GM19455 (cell line): ENCODE data around the gene LDLRAD4.
"Not testable (repeated sequence)": the region's sequence is repeated elsewhere in the genome, so short reads cannot be mapped to it uniquely, and the experiment has no call there.

Source experiments
- ATAC-seq: cut with Tn5 transposase; IDR thresholded peaks from one replicate; pipeline ENCODE4 v1.9.1; 2021; ENCODE audit not compliant: unreplicated experiment

Gene LDLRAD4

DNA sequence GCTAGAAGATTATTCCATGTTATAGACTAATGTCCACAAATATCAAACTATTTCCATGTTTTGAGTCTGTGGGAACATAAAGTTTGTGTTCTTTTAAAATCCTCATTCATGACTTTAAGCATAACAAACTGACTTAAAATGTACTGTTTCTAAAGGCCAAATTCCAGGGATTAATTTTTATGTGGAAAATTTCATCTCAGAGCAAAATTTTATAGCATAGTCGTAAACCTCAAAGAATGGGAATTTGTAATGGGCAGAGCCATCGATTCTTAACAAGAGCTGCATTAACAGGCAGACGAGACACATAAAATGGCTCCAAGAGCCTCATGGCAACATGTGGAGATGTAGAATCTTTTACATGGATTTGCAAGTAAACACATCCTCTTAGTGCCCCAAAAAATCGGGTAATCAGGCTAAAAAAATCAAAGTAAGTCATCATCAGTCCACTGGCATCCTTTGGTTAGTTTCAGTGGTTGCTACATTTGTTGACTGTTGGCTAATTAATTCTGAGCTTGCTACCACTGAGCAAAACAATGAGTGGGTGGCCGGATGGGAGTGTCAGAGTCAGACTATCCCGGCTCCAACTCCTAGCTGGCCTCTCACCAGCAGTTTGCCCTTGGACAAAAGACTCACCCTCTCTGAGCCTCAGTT is 388.2 kb downstream of the LDLRAD4 start:
- ATAC-seq = no peak

DNA sequence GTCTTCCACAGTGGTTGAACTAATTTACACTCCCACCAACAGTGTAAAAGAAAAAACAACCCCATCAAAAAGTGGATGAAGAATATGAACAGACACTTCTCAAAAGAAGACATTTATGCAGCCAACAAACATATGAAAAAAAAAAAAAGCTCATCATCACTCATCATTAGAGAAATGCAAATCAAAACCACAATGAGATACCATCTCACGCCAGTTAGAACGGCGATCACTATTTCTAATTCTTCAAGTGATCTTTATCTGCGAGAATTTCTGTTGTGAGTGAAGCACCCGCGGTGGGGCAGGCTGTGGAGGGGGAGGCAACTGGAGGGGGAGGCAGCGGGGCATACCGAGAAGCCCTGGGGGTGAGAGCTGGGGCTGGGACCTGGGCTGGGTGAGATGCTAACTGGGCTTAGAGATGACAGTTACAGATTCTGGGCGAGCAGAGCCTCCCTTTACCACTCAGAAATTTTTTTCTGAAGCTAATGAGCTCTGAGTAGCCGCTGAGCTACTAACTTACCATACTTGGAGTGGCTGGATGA is 389.5 kb downstream of the LDLRAD4 start:
- not testable (repeated sequence) for ATAC-seq

DNA sequence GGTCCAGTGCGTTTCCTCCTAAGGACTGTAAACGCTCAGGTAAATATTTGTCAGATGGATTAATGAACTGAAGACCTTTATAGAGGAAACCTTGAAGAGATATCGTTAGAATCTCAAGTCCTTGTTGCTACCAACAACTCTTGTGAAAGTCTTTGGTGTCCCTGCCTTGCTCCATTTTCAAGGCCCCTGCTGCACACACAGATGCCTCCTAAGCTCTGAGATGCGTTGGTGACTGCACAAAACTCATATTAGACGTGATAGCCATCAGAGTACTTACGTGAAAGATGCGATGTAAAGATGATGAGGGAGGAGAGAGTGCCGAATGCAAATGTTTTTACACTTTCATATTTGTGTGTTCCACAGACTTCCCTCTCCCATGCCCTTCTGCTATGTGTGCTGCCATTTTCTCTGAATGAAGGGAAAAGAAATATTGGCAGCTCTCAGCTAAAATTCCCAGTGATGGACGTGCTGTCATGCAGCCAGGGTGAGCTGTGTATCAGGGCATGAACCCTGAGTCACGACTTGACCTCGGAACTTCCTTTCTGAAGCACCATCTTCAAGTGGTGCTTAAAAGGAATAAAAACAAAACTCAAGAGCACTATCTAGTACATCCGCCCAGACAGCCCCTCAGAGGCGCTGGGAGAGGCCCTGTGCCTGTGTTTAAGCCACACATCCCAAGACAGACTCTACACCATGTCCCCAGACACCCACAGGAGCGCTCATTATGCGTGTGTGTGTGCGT is 390.4 kb downstream of the LDLRAD4 start:
- ATAC-seq = no peak

DNA sequence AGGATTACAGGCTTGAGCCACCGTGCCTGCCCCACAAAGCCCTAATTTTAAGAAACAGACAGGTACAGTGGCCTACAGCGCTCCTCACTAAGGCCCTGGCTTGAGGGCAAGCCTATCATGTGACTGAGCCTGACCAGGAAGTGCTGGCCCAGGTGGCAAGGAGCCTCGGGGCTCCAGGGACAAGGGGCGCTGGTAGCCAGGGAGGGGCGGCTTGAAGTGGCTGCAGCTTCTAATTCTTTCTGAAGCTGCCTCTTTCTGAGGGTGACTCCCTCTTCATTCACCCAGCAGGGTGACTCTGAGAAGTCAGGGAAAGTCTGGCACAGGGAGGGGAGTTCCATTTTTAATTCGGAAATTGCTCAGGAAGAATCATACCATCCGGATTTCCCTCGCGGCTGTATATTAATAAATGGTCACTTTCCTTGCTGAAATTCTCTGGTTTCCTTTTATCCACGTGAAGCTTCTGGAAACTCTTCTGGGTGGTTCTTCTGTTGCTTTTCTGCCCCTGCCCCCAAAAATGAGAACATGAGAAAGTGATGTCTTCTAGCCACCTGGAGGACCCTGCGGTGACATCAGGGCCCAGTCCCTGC is 392.1 kb downstream of the LDLRAD4 start:
- ATAC-seq = no peak

DNA sequence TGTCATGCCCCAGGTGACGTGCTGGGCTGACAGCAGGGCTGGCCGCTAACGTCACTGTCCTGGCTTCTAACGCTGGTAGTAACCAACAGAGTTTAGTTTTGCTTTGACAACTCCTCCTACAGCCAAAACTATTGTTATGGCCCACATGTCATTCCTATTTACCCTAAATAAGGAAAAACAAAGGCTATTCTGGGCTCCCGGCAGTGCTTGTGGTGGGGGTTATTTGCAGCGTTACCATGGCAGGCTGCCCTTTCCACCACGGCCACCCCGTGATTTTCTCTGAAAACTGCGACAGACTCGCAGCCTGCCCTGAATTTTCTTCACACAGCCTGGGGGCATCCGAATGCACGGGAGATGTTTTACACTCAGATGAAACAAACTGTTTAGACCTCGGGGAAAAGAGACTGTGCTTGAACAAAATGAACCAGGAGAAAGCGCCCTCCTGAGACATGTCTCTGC is 392.6 kb downstream of the LDLRAD4 start:
- peak; percentile 28 for ATAC-seq

DNA sequence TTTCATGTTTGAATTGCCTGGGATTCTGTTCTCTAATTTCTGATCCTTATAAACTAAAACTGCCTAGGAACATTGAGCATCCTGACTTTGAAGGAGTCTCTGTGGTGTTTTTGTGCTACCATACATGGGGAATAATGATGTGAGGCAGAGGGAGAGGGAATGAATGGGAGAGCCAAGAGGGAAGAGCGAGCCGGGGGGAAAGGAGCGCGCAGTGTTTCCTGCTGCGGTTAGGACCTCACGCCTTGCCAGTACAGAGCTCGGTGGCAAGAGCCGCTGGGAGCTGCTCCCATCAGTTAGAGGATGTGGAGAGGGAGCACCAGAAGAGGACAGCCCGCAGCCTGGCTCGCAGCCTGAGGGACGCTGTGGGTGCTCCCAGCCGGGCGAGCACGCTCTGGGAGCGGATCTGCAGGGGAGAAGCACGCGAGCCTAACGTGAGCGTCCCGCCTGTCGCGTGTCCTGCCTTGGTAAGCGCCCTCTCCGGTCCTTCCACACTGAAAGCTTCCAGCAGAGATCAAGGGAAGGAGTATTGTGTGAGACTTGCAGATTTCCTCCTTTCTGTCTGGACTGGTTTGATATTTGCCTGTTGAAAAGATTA is 393.1 kb downstream of the LDLRAD4 start:
- peak; percentile 7 for ATAC-seq

DNA sequence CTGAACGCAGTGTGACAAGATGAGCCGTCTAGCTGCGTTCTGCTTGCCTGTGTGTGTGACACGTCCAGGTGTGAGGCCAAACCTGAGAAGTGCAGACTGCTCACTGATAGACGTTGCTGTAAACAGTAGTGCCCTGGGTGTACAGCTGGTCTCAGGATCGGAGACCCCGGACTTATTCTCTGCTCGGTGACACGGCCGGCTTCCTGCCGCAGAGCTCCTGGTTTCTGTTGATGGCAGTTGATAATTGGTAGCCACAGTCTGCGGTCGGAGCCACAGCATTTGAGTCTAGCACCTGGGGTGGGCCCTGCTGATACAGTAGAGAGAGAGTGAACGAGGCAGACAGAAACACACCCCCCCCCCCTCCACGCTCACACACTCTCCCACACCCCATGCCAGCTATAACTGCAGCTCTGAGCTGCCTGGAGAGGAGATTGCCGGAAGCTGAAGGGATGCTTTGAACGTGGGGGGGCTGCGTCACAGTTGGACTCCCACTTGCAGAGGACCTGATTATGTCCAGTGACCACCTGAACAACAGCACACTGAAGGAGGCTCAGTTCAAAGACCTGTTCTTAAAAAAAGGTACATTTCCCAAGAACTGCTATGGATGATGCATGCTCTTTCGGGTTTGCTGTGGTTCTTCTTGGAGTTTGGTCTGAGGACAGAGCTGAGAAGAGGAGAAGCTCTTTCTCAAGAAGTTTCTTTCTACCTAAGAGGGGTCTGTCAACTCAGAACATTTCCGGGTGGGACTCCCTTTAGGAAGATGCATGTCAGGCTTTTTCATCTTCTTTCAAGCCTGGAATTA is 393.8 kb downstream of the LDLRAD4 start:
- ATAC-seq = peak; percentile 71

DNA sequence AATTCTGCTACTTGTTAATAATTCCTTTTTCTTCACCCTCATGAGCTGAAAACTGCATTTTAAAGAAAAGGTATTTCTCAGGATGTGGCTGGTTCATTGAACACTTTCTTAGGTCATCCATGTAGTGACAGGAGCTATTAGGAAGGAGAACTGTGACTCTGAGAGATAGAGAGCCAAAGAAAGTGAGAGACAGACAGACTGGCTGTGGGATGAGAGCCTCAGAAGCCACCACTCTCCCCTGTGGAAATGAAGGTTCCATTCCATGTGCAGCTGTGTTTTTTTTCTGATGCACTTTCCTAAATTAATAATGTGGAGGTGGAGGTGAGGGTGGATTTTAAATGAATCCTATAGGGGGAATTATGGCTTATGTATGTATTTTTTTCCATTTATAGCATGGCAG is 394.5 kb downstream of the LDLRAD4 start:
- ATAC-seq = no peak

DNA sequence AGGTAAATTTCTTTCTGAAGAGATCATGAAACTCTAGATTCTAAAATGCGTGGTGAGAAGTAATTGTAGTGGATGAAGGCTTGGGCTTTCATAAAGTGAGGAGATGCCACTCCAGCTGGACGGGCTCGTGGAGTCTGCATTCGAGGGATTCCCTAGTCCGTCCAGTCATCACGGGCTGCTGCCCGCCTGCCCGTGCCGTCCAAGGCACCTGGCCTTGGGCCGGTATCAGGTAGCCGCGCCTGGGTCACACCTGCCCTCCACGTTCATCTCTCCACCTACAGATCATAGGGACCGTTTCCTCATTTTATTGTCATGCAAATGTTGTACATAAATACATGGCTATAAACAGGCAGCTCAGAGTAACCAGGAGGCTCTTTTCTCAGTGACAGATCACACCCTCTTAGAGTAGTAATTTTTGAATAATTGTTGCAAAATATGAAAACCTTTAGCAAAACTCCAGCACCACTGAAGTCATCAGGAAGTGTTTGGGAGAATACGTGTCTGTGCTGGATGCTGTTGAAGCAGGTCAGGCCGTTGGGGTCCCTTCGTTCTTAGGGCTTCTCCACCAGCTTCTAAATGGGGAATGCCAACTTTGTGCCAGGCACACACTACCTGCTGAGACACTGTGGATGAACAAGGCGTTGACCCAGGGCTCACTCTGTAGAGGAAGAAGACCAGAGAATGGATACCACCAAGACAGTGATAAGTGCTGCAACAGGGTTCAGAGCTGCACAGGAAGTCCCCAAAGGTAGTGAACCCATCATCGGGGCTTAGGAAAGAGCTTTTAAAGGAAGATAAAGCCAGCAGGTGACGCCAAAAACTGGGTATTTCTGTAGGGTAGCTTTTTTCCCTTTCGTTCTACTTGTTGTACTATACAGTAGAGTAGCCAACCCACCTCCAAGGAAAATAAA is 395.3 kb downstream of the LDLRAD4 start:
- no peak for ATAC-seq

DNA sequence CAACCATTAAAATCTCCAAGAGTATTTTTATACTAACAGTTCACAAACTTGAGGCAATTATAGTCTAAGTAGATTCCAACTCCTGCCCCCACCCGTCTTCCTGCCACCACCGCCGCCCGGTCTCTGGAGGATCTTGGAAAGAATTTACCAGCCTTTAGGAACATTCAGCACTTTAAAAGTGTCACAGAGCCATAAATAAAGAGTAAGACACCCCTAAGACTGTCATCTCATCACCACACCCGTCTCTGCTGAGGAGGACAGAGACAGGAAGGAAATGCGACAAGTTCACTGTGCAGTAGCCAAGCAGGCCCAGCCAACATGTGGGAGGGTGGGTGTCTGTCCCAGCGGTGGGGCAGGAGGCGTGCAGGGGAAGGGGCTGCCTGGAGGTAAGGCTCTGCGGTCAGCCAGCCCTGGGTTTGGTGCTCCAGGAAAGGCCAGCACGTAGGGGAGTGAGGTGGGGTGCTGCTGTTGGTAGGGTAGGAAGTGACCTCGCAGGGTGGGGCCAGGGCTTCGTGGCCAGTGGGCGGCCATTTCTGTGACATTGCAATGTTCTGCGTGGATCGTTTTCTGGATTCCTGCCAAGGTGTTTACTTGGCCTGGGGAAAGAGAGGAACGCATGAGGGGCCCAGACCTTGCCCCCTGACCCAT is 396.2 kb downstream of the LDLRAD4 start:
- no peak for ATAC-seq

DNA sequence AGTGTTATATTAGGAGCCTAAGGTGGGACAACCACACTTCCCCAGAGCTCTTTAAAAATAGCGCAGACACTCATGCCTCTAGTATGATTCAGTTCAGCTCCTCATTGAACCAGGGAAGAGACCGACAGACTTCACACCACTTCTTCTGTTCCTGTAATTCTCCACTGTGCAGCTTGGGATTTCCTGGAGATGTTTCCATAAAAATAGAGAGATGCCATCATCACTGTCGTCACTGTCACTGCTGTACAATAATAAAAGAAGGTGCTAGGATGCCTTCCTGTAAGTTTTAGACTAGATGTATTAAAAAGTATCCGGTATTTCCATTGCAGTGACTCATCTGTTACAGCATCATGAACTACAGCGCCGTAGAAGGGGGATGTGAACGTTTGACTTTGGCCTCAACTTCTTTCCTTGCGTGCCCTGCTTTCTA is 396.9 kb downstream of the LDLRAD4 start:
- no peak for ATAC-seq

DNA sequence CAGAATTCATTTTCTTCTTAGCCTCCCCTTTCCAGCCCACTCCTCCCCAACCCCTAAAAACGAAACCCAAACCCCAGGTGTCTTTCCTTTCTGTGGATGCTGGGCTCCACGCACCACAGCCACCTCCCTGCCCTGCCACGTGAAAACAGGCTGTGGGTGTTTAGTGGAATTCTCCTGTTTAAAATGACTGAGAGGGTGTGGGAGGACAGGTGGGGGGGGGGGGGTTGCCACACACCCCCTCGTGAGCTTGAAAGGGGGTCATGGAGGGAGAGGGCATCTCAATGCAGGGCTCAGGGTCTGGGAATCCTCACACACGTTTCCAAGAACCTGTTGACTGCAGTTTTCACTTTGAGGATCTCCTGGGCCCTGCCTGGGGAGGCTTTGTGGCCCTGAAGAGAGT is 397.5 kb downstream of the LDLRAD4 start:
- no peak for ATAC-seq

DNA sequence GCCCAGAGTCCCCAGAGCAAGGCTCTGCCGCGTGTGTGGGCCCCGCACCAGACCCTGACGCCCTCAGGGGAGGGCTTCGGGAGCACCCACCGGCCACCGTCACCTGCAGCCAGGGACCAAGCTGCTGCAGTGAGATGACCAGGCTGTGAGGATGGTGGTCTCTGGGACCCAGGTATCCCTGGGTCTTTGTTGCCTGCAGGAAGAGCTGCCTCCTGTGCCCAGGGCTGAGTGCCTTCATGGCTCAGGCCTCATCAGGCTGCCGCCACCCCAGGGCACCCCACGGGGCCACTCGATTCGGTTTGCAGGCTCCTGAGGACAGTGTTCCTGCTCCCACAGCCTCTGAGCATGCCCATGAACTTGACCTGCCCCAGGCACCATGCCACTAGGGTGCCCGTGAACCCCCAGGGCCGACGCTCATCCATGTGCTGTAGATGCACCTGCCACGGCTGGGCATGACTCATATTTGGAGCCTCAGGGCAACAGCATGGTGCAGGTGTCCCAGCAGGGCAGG is 398.0 kb downstream of the LDLRAD4 start:
- no peak for ATAC-seq

DNA sequence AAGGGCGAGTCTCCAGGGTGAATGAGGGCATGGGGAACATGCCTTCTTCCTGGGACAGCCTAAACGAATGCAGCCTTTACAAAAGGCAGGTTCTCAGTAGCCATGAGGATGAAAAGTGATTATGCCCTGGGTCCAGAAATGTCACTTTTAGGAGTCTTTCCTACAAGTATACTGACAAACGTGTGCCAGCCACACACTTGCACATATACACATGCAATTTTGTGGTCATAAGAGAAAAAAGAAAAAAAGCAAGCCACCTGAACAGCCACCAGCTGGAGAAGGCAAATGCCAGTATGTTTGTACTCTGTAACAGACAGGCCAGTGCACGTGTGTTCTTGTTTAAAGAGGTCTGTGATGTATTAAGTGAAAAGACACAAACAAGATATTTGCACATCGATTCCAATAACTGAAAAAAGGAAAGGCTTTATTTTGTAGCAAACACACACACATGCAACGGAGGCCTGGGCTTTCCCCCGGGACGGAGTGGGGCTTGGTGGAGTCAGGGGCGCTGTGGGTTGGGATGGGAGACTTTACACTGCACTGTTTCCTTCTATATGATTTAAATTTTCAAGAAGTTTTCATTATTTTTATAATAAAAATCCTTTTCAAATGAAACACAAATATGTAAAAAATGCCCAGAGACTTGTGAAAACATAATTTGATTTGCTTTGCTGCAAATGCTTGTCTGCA is 399.4 kb downstream of the LDLRAD4 start:
- ATAC-seq = no peak

DNA sequence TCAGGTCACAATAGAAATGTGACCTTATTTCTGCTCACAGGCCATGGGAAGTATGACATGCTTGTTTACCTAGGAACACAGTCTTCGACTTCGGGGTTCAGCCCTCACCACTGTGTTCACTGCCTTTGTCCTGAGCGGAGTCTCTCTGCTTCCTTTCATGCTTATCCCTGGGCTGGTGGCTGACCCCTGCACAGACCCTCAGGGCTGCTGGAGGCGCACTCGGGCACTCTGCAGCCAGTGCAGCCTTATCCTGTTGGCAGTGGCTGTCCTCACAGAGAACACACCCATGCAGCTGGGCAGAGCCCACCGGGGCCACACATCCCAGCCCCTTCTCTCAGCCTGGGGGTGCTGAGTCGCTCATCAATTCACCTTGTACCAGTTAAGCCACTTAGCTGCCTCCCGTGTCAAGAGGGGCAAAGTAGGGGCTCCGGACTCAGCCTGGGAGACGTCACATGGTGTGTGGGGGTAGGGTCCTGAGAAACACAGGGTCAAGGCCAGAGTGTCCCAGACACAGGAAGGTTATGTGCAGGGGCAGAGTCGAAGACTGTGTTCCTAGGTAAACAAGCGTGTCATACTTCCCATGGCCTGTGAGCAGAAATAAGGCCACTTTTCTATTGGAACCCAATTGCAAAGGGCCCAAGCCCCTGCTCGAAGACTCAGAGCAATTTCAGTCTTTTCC is 400.3 kb downstream of the LDLRAD4 start:
- ATAC-seq = no peak

DNA sequence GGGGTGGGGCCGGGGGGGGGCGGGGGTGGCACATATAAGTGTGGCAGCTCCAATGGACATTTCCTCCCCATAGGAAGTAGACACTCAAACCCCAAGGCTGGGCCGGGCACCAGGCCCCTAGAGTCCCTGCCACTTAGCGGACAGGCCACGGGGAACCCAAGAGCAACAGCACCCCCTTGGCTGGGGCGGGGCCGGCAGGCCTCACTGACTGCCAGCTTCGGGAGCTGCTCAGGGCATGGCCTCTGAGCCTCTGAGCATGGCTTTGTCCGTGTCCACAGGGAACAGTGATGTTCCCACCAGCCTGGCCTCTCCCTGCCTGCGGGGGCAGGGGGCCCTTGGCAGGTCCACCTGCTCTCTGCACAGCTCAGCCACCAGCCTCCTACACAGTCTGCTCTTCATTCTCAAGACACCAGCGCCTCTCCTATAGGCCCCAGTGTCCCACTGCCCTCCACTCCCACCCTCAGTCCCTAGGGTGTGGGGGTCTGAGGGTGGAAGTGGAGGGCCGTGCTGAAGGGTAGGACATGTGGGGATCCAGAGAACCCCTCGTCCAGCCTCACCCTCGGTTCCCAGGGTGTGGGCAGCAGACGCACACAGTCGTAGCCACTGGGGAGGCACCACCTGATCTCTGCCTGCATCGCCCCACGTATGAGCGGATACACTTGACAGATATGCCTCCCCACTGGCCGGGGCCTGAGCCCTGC is 401.1 kb downstream of the LDLRAD4 start:
- ATAC-seq = no peak

DNA sequence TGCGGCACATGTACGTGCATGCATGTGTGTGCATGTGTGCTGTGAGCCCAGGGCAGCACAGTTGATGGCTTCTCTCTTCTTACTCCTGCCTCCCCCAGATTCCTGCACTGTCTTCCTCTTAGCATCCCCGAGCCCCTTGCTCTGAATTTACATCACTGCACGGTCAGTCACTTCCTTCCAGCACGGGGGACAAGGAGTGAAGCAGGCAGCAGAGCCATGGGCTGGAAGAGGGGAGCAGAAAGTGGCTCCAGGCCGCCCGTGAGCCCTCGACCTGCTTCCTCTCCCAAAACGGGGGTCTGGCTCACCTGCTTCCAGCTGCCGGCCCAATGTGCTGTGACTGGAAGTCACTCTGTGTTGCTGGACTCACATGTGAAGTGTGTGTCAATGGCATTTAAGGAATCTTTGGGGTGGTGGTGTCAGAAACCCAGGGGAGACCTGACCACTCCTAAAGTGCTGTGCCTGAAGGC is 401.7 kb downstream of the LDLRAD4 start:
- ATAC-seq = no peak
